SK-N-MC (cell line): ENCODE data around the gene TMEM273.

Experiments used
- EZH2 ChIP-seq: fragments of 200-600 bp; sonication (generic); IDR thresholded peaks from one replicate; pipeline ENCODE4 v1.6.1; 2017; ENCODE audit warnings: antibody characterized with exemption
- FOXP2 ChIP-seq: optimal IDR thresholded peaks from 2 replicates; pipeline ENCODE3; 2011; ENCODE audit warnings: mild to moderate bottlenecking, moderate library complexity; ENCODE audit not compliant: insufficient read depth; ENCODE audit errors: extremely low read length, control extremely low read depth
- POLR2AphosphoS5 ChIP-seq: IDR thresholded peaks from 2 replicates; pipeline ENCODE4 v1.6.1; 2012; ENCODE audit warnings: mild to moderate bottlenecking, low read depth, low read length, borderline replicate concordance

- TF ChIP-seq POLR2AphosphoS5 (no peak), EZH2 (no peak), FOXP2 (no peak)
These were observed 23.9 kb upstream of the TMEM273 start for GRCh38 chr10:49212076-49212475.
